PFSK-1 (cell line): ENCODE measurements around the gene PHF11.

ENCODE experiments used
- FOXP2 ChIP-seq: optimal IDR thresholded peaks from 2 replicates; pipeline ENCODE3; 2011; ENCODE audit warnings: borderline replicate concordance, control low read depth, inconsistent platforms; ENCODE audit not compliant: insufficient read depth; ENCODE audit errors: extremely low read length, extremely low read depth
- POLR2AphosphoS5 ChIP-seq: IDR thresholded peaks from 2 replicates; pipeline ENCODE4 v1.6.1; 2012; ENCODE audit warnings: low read depth, mild to moderate bottlenecking, control low read depth, low read length, moderate library complexity
- SIN3A ChIP-seq: IDR thresholded peaks from 2 replicates; pipeline ENCODE4 v1.6.1; 2012; ENCODE audit warnings: mild to moderate bottlenecking, low read length, moderate library complexity, borderline replicate concordance; ENCODE audit not compliant: insufficient read depth
- TAF1 ChIP-seq: IDR thresholded peaks from 2 replicates; pipeline ENCODE4 v1.6.1; 2012; ENCODE audit warnings: low read length, control low read depth, borderline replicate concordance; ENCODE audit not compliant: insufficient read depth
- TF ChIP-seq, protein P1 (sequence below), 2 experiments: IDR thresholded peaks; 2 replicates each; pipeline versions ENCODE4 v1.6.1 to v1.8.0; 2011 to 2012; ENCODE audit warnings: low read depth in 2 of 2, low read length in 2 of 2, control low read depth in 1 of 2, inconsistent platforms in 1 of 2, mild to moderate bottlenecking in 1 of 2, moderate library complexity in 1 of 2; ENCODE audit not compliant: insufficient read depth in 1 of 2

The PHF11 gene

DNA sequence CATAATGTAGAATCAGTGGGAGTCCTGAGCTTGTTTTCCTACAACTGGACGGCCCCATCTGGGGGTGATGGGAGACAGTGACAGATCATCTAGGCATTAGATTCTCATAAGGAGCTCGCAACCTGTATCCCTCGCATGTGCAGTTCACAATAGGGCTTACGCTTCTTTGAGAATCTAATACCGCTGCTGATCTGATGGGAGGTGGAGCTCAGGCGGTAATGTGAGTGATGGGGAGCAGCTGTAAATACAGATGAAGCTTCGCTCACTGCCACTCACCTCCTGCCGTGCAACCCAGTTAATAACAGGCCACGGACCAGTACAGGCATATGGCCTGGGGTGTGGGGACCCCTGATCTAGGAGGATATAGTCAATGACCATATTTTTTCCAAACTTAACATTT lies 50.8 kb downstream of the PHF11 start:
- no peak for TF ChIP-seq POLR2AphosphoS5
- TF ChIP-seq, protein P1, sequence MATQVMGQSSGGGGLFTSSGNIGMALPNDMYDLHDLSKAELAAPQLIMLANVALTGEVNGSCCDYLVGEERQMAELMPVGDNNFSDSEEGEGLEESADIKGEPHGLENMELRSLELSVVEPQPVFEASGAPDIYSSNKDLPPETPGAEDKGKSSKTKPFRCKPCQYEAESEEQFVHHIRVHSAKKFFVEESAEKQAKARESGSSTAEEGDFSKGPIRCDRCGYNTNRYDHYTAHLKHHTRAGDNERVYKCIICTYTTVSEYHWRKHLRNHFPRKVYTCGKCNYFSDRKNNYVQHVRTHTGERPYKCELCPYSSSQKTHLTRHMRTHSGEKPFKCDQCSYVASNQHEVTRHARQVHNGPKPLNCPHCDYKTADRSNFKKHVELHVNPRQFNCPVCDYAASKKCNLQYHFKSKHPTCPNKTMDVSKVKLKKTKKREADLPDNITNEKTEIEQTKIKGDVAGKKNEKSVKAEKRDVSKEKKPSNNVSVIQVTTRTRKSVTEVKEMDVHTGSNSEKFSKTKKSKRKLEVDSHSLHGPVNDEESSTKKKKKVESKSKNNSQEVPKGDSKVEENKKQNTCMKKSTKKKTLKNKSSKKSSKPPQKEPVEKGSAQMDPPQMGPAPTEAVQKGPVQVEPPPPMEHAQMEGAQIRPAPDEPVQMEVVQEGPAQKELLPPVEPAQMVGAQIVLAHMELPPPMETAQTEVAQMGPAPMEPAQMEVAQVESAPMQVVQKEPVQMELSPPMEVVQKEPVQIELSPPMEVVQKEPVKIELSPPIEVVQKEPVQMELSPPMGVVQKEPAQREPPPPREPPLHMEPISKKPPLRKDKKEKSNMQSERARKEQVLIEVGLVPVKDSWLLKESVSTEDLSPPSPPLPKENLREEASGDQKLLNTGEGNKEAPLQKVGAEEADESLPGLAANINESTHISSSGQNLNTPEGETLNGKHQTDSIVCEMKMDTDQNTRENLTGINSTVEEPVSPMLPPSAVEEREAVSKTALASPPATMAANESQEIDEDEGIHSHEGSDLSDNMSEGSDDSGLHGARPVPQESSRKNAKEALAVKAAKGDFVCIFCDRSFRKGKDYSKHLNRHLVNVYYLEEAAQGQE (IDR thresholded peaks at IDR 0.05; ENCODE audit: insufficient read depth in 1 of 2, low read depth in 2 of 2, low read length in 2 of 2), result no peak
- no peak for TF ChIP-seq FOXP2
- no peak for TF ChIP-seq SIN3A
- TF ChIP-seq TAF1, result no peak

DNA sequence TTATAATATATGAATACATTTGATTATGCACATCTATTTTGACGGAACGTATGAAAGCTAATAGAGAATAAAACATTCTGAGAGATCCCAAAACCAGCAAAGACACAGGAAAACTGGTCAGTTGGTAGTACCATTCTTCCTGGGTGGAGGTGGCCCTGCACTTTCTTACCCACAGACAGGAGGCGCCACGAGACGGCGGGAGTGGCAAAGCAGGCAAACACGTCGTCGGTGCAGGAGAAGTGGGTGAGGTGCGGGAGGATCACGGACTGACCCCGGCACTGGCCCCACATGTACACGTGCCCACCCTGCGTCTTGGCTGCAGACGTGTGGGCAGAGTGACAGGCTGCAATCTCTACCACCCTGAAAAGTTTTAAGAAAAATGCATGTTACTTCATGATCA lies 53.5 kb downstream of the PHF11 start:
- no peak for TF ChIP-seq POLR2AphosphoS5
- no peak for TF ChIP-seq SIN3A
- TF ChIP-seq, protein P1 (IDR thresholded peaks at IDR 0.05; ENCODE audit: insufficient read depth in 1 of 2, low read depth in 2 of 2, low read length in 2 of 2), result no peak
- no peak for TF ChIP-seq TAF1
- no peak for TF ChIP-seq FOXP2

DNA sequence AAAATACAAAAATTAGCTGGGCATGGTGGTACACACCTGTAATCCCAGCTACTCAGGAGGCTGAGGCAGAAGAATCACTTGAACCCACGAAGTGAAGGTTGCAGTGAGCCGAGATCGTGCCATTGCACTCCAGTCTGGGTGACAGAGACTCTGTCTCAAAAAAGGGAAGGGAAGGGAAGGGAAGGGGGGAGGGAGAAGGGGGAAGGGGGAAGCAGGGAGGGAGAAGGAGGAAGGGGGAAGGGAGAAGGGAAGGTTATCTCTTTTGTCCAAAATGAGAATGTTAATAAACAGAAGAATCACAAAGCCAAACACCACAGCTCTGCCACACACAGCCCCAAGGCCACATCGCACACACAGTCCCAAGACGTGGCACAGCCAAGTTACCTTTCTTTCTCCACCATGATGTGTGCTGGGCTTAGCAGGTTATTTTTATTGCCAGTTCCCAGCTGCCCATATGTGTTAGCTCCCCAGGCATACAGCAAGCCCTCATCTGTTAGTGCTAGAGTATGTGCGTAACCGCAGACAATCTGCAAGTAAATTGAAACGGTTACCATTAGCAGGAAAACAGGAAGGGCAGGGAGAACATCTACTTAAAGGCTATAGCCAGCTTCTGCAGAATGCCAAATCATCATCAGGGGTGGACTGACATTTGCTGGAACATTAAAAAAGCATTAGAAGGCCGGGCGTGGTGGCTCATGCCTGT lies 55.3 kb downstream of the PHF11 start:
- TF ChIP-seq SIN3A (no peak), FOXP2 (no peak), TAF1 (no peak), POLR2AphosphoS5 (no peak)
- TF ChIP-seq, protein P1 (IDR thresholded peaks at IDR 0.05; ENCODE audit: insufficient read depth in 1 of 2, low read depth in 2 of 2, low read length in 2 of 2), result no peak

DNA sequence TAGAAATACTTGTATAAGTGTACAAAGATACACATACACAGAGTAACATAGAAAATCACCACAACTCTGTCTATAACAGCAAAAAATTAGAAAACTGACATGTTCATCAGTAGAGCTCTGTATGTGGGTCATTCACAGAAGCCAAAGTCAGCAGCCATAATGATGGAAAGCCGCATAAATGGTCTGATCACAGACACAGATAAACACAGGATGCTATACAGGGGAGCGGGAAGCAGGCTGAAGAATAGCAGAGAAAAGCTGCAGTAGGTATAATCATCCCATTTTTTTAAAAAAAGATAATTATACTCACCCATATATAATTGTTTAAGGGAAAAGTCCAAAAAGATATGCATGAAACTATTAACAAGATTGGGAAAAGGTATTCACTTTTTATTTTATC lies 58.1 kb downstream of the PHF11 start:
- TF ChIP-seq TAF1 (no peak), SIN3A (no peak), POLR2AphosphoS5 (no peak), FOXP2 (no peak)
- TF ChIP-seq, protein P1 (IDR thresholded peaks at IDR 0.05; ENCODE audit: insufficient read depth in 1 of 2, low read depth in 2 of 2, low read length in 2 of 2), result no peak

DNA sequence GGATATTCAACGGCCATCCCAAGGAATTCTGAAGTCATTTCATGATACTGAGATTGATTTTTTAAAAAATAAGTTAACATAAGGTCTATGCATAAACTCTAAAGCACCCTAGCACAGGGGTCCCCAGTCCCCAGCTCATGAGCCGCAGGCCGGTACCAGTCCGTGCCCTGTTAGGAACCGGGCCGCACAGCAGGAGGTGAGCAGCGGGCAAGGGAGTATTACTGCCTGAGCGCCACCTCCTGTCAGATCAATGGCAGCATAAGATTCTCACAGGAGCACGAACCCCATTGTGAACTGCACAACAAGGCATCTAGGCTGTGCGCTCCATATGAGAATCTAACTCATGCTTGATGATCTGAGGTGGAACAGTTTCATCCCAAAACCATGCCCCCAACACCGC lies 58.6 kb downstream of the PHF11 start:
- no peak for TF ChIP-seq SIN3A
- TF ChIP-seq POLR2AphosphoS5, result no peak
- TF ChIP-seq, protein P1 (IDR thresholded peaks at IDR 0.05; ENCODE audit: insufficient read depth in 1 of 2, low read depth in 2 of 2, low read length in 2 of 2), result no peak
